ENCODE measurements around the gene IGFBPL1.
"Not testable (repeated sequence)": the region's sequence is repeated elsewhere in the genome, so short reads cannot be mapped to it uniquely, and the experiment has no call there.

The IGFBPL1 gene

GRCh38 chr9:38428062-38428461 is 3.8 kb upstream of the IGFBPL1 start:
- DNase-seq = no peak

GRCh38 chr9:38424918-38425317 is 664 bp upstream of the IGFBPL1 start:
- no peak for DNase-seq

GRCh38 chr9:38423273-38423972 is 831 bp downstream of the IGFBPL1 start:
- DNase-seq = no peak

- no peak for DNase-seq
Observed at GRCh38 chr9:38422555-38423260, 1.5 kb downstream of the IGFBPL1 start.

- no peak for DNase-seq
Observed at GRCh38 chr9:38421498-38422211, 2.6 kb downstream of the IGFBPL1 start.

GRCh38 chr9:38419181-38419580 is 5.1 kb downstream of the IGFBPL1 start:
- DNase-seq = no peak

- no peak for DNase-seq
Observed at GRCh38 chr9:38418366-38418765, 5.9 kb downstream of the IGFBPL1 start.

GRCh38 chr9:38417003-38417945 is 7.0 kb downstream of the IGFBPL1 start:
- peak; percentile 76 for DNase-seq

GRCh38 chr9:38416461-38416860 is 7.8 kb downstream of the IGFBPL1 start:
- DNase-seq = no peak

- DNase-seq = no peak
Observed at GRCh38 chr9:38415856-38416255, 8.4 kb downstream of the IGFBPL1 start.

GRCh38 chr9:38414040-38414723 is 10.1 kb downstream of the IGFBPL1 start:
- no peak for DNase-seq

- no peak for DNase-seq
Observed at GRCh38 chr9:38413283-38413682, 11.0 kb downstream of the IGFBPL1 start.

GRCh38 chr9:38412751-38413150 is 11.5 kb downstream of the IGFBPL1 start:
- no peak for DNase-seq

GRCh38 chr9:38408719-38409118 is 15.5 kb downstream of the IGFBPL1 start:
- DNase-seq = no peak

- no peak for DNase-seq
Observed at GRCh38 chr9:38406476-38407186, 17.6 kb downstream of the IGFBPL1 start.

- no peak for DNase-seq
Observed at GRCh38 chr9:38405785-38406184, 18.5 kb downstream of the IGFBPL1 start.

GRCh38 chr9:38404314-38404713 is 19.9 kb downstream of the IGFBPL1 start:
- DNase-seq = no peak

GRCh38 chr9:38401994-38402393 is 22.3 kb downstream of the IGFBPL1 start:
- no peak for DNase-seq

GRCh38 chr9:38399191-38399590 is 25.1 kb downstream of the IGFBPL1 start:
- DNase-seq = not testable (repeated sequence)

- no peak for DNase-seq
Observed at GRCh38 chr9:38396371-38396671, 27.9 kb downstream of the IGFBPL1 start.

- DNase-seq = no peak
Observed at GRCh38 chr9:38395653-38396370, 28.4 kb downstream of the IGFBPL1 start.

Data from stimulated activated CD8-positive, alpha-beta memory T cell treated with anti-CD3 and anti-CD28 coated beads, Interleukin-4, amount 100 ng/mL, for 48 hours (primary cell).